Osteoblast (primary cell): ENCODE measurements around the gene EXOC4. TPM values are rescaled to one million over a fixed set of nuclear protein-coding genes. Genes with fewer than 3 reads are reported as not detected.

Experiments
- DNase-seq: peaks from one replicate; pipeline ENCODE4 v3.0.0; 2011; ENCODE audit warnings: low spot score, mixed read lengths; ENCODE audit not compliant: insufficient read length; ENCODE audit errors: missing footprints
- H2AFZ ChIP-seq: 2 replicates; pipeline ENCODE4 v1.6.0; 2011; ENCODE audit warnings: mild to moderate bottlenecking, low read length
- H3K27ac ChIP-seq: 2 replicates; pipeline ENCODE4 v1.5.1; 2011; ENCODE audit warnings: mild to moderate bottlenecking, low read depth, low read length, moderate library complexity
- H3K27me3 ChIP-seq: 2 replicates; pipeline ENCODE4 v1.6.0; 2012; ENCODE audit warnings: mild to moderate bottlenecking, control low read depth, inconsistent platforms, low read length, moderate library complexity; ENCODE audit not compliant: insufficient read depth
- H3K36me3 ChIP-seq: 2 replicates; pipeline ENCODE4 v1.5.1; 2011; ENCODE audit warnings: mild to moderate bottlenecking, low read length, control low read depth, moderate library complexity; ENCODE audit not compliant: insufficient read depth
- H3K4me1 ChIP-seq: 2 replicates; pipeline ENCODE4 v1.5.1; 2011; ENCODE audit warnings: mild to moderate bottlenecking, low read length, control low read depth, moderate library complexity; ENCODE audit not compliant: insufficient read depth
- H3K4me2 ChIP-seq: 2 replicates; pipeline ENCODE4 v1.6.0; 2011; ENCODE audit warnings: mild to moderate bottlenecking, low read length; ENCODE audit not compliant: insufficient read depth
- H3K4me3 ChIP-seq: fragments of 200-600 bp; sonication (generic); 3 replicates; pipeline ENCODE4 v1.5.1; 2012; ENCODE audit warnings: mild to moderate bottlenecking, low read length, inconsistent platforms; ENCODE audit not compliant: insufficient read depth
- H3K79me2 ChIP-seq: 2 replicates; pipeline ENCODE4 v1.6.0; 2012; ENCODE audit warnings: mild to moderate bottlenecking, low read length, control low read depth, inconsistent platforms; ENCODE audit not compliant: insufficient read depth
- H3K9me3 ChIP-seq: 2 replicates; pipeline ENCODE4 v1.5.1; 2011; ENCODE audit warnings: low read depth, low read length, control low read depth
- H4K20me1 ChIP-seq: 2 replicates; pipeline ENCODE4 v1.6.0; 2012; ENCODE audit warnings: mild to moderate bottlenecking, low read length, control low read depth; ENCODE audit not compliant: insufficient read depth
- total RNA-seq: library from RNA; depleted of rRNA; stranded (reverse); fragments of >200 nt; gene quantifications from 2 replicates; pipeline ENCODE4 v1.2.3, GENCODE V29; 2012
- TF ChIP-seq, protein P1 (sequence below): IDR thresholded peaks from 2 replicates; pipeline ENCODE4 v1.5.1; 2011; ENCODE audit warnings: mild to moderate bottlenecking, low read depth, low read length, moderate library complexity; ENCODE audit errors: extremely low read depth

EXOC4 gene
- total RNA-seq, 1 donor: 134 TPM

DNA sequence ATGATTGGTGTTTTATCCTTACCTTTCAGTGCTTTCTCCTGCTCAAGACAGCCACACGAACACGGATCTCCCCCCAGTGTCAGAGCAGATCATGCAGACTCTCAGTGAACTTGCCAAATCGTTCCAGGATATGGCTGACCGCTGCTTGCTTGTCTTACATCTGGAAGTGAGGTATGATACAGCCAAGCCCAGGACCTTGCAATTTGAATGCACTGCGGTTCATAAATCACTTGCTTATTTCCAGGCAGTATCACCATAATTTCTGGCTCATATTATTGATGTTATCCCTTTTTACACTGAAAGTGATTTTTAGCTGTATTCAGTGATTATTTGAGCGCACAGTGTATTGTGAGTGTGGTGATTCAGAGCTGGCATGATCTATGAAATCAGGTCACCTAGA is 744.6 kb downstream of the EXOC4 start:
- no peaks in the 10 kb centered on the region for H3K79me2 ChIP-seq
- H3K4me2 ChIP-seq: no peak overlapping the region
- H4K20me1 ChIP-seq: no peaks in the 10 kb centered on the region
- no peaks in the 10 kb centered on the region for H3K36me3 ChIP-seq
- no peak overlapping the region for H2AFZ ChIP-seq
- H3K4me1 ChIP-seq: no peaks in the 10 kb centered on the region
- no peak overlapping the region for H3K4me3 ChIP-seq
- TF ChIP-seq, protein P1, sequence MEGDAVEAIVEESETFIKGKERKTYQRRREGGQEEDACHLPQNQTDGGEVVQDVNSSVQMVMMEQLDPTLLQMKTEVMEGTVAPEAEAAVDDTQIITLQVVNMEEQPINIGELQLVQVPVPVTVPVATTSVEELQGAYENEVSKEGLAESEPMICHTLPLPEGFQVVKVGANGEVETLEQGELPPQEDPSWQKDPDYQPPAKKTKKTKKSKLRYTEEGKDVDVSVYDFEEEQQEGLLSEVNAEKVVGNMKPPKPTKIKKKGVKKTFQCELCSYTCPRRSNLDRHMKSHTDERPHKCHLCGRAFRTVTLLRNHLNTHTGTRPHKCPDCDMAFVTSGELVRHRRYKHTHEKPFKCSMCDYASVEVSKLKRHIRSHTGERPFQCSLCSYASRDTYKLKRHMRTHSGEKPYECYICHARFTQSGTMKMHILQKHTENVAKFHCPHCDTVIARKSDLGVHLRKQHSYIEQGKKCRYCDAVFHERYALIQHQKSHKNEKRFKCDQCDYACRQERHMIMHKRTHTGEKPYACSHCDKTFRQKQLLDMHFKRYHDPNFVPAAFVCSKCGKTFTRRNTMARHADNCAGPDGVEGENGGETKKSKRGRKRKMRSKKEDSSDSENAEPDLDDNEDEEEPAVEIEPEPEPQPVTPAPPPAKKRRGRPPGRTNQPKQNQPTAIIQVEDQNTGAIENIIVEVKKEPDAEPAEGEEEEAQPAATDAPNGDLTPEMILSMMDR: no peak
- no peaks in the 10 kb centered on the region for H3K27me3 ChIP-seq
- H3K27ac ChIP-seq: no peak overlapping the region
- no peaks in the 10 kb centered on the region for H3K9me3 ChIP-seq
- DNase-seq: no peak

DNA sequence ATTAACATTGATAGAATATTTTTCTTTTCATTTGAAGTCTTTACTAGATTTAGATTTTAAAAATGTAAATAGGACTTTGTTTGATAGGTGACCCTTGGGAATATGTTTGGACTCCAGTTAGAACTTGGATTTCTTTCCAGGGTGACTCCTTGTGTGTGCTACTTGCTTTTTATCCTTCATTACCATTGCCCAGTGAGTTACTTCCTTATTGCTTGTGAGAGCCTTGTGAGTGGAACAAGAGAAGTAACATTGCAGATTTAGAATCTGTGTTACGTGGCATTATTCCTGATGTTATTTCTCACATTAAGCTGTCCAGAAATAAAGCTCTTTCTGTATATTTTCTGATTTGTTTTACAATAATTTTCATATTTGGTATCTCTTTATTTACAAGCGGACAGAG is 746.3 kb downstream of the EXOC4 start:
- no peak for DNase-seq
- TF ChIP-seq, protein P1: no peak
- Histone ChIP-seq H3K36me3 (no peaks in the 10 kb centered on the region), H3K27me3 (no peaks in the 10 kb centered on the region), H3K4me1 (no peaks in the 10 kb centered on the region), H3K9me3 (no peaks in the 10 kb centered on the region), H3K79me2 (no peaks in the 10 kb centered on the region), H2AFZ (no peak overlapping the region), H4K20me1 (no peaks in the 10 kb centered on the region), H3K4me3 (no peak overlapping the region), H3K27ac (no peak overlapping the region), H3K4me2 (no peak overlapping the region)

DNA sequence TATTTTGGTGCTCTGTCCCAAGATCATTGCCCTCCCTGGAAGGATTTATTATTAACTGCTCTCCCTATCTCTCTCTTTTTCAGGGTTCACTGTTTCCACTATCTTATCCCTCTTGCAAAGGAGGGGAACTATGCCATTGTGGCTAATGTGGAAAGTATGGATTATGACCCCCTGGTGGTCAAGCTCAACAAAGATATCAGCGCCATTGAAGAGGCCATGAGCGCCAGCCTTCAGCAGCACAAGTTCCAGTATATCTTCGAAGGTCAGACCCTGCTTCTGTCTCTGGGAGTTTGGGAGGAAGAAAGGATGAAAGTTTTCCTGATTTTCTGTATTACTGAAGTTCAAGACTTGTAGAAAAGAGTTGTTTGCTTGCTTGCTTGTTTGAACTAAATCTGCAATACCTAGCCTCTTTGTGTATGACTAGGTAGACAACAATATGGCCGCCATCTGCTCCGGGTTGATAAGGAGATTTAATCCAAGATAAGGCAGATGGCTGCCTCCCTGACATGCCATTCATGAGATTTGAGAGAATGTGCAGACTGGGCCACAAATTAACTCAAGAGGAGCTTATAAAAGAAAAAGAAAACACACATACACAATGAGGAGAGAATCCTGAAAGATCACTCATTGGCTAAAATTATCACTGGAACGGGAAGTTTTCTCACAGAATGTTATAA is 752.1 kb downstream of the EXOC4 start:
- Histone ChIP-seq H3K4me3 (no peak overlapping the region), H3K27me3 (no peaks in the 10 kb centered on the region), H3K79me2 (no peaks in the 10 kb centered on the region), H3K4me1 (no peaks in the 10 kb centered on the region), H2AFZ (no peak overlapping the region), H3K27ac (no peak overlapping the region), H4K20me1 (no peaks in the 10 kb centered on the region), H3K36me3 (no peaks in the 10 kb centered on the region), H3K9me3 (no peaks in the 10 kb centered on the region), H3K4me2 (no peak overlapping the region)
- TF ChIP-seq, protein P1: no peak
- no peak for DNase-seq

DNA sequence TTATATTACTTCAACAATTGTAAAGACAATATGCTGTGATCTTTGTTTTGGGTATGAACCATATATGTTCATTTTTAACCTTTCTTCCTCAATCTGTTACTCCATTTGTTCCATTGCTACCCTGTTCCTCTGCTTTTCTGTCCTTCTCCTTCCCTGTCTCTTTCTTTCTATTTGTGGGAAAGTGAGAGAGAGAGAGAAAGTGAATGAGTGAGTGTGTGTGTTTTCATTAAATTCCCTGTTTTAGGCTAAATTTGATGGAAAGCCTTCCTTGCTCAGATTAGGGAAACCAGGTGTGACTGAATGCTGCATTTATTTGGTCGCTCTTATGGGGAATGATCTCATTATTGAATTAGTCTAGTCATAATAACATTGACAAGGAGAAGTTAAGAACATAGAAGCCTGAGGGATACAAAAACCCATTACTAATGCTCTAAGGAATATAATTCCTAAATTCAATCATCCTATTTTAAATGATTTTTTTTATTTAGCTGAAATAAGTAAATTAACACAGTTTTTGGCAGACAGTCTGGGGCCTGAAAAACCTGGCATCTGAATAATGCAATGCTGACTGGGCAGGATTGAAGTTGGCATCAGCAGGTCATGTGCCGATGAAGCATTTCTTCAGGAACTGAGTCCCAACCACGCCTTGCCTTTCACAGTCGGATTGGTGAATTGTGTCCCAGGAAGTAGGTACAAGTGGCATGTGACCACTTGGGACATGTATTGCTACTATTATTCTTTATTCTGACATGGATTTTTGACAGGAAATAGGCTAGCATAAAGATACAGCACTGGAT is 756.6 kb downstream of the EXOC4 start:
- no peaks in the 10 kb centered on the region for H3K36me3 ChIP-seq
- TF ChIP-seq, protein P1: no peak
- H2AFZ ChIP-seq: no peak overlapping the region
- H3K9me3 ChIP-seq: no peaks in the 10 kb centered on the region
- H3K27ac ChIP-seq: no peak overlapping the region
- H4K20me1 ChIP-seq: no peaks in the 10 kb centered on the region
- H3K79me2 ChIP-seq: no peaks in the 10 kb centered on the region
- no peak for DNase-seq
- H3K4me2 ChIP-seq: no peak overlapping the region
- no peaks in the 10 kb centered on the region for H3K4me1 ChIP-seq
- no peak overlapping the region for H3K4me3 ChIP-seq
- no peaks in the 10 kb centered on the region for H3K27me3 ChIP-seq
